GM03348 (cell line): Measurements from ENCODE around the gene TIMM22.
"Not testable (repeated sequence)": the region's sequence is repeated elsewhere in the genome, so short reads cannot be mapped to it uniquely, and the experiment has no call there.

Experiments used
- DNase-seq: peaks from one replicate; pipeline ENCODE4 v3.0.0; 2012; ENCODE audit warnings: low spot score

Gene TIMM22

GRCh38 chr17:996554-997344 lies at the start of gene TIMM22:
TIMM22 (plus strand) TSS chr17:997129; CDS start chr17:997143, 14 bp downstream.
- DNase-seq: peak; percentile 97

DNA sequence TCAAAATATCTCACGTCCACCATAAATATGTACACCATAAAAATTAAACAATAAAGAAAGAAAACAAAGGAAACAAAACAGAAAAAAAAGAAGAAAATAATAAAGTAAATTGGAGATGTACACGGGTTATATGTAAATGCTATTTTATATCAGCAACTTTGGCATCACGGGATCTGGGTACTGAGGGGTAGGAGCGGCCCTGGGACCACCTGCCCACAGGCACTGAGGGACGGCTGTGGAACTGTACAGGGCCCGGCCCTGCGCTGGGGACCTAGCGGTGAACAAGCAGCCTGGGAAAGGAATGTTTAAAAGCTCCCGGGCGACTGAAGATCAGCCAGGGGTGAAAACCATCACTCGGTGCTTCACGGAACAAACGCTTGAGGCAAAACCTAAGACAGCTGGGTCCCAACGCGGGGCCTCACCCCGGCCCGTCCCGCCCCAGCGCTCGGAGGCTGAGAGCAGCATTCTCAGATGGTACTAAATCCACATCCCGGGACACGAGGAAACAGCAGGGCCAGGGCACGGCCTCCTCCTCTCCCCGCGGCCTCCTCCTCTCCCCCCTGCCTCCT lies 48.6 kb upstream of the TIMM22 start:
- no peak for DNase-seq

DNA sequence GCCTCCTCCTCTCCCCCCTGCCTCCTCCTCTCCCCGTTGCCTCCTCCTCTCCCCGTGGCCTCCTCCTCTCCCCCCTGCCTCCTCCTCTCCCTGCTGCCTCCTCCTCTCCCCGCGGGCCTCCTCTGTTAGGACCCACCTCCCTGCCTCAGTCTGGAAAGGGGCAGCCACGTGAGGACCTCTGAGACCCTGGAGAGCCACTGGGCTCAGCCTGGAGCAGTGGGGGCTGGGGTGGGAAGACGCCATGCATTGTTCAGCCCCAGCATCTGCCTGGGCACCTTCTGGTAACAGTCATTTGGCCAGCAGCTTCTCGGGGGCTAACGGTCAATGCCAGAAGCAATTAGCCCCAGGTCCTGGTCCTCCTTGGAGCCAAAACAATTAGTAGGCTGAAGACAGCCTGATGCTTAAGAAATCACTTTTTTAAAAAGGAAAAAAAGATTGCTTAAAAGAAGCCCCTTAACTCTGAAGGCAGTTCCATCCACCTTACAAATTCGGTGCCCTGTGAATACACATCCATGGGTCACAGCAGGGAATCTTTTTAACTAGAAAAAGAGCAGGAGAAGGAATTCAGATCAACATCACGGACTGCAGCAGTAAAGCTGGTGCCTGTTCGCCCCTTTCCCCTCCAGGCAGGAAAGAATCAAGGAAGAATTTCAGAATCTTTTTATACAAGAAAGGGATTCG lies 47.2 kb upstream of the TIMM22 start:
- DNase-seq: no peak

DNA sequence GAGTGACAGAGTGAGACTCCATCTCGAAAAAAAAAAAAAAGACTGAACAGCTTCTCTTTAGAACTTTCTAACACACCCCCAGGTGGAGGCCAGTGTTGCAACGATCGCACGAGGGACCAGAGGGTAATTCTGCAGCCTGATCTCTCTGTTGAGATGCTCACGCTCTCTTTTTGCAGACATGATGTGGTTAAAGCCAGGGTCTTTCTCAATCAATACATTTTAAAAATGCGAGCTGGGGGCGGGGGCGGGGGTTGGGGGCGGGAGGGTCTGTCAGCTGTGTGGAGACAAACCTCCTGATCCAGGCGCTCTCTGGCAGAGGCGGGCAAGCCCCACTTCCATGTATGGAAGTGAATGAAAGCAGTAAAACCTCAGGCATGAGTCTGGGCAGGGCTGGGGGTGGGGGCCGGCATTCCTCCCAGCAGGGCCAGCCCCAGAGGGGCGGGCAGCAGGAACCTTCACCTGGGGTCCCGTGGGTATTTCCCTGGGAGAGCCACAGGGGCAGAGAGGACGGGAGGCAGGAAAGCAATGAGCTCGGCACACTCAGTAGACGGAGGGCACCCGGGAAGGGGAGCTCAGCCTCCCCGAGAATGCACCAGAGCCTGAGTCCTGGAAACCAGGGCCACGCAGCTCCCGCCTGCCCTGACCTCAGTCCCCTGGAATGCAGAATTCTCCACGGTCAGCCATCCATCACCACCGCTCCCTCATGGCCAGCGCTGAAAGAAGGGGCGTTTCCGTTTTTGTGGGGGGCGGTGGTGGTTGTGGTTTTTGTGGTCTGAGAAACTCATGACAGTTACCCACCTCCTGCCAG lies 45.4 kb upstream of the TIMM22 start:
- DNase-seq: peak; percentile 91

DNA sequence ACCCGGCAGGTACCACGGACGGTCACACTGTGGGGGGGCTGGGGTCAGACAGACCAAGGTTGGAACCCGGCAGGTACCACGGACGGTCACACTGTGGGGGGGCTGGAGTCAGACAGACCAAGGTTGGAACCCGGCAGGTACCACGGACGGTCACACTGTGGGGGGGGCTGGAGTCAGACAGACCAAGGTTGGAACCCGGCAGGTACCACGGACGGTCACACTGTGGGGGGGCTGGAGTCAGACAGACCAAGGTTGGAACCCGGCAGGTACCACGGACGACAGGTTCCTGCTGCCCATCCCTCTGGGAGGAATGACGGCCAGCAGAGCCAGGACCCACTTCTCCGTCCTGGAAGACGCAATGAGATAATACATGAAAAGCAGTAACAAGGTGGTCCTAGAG lies 44.3 kb upstream of the TIMM22 start:
- not testable (repeated sequence) for DNase-seq

DNA sequence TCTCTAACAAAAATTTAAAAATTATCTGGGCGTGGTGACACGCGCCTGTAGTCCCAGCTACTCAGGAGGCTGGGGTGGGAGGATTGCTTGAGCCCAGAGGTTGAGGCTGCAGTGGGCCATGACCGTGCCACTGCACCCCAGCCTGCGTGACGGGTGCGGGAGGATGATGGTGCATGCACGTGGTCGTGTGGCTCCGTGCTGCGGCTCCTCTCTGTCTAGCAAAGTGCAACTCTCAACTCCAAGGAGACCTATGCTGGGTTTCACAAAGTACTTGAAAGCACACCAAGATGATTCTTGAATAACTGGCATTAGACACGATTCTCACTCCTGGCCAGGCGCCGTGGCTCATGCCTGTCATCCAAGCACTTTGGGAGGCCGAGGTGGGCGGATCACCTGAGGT lies 43.2 kb upstream of the TIMM22 start:
- no peak for DNase-seq

DNA sequence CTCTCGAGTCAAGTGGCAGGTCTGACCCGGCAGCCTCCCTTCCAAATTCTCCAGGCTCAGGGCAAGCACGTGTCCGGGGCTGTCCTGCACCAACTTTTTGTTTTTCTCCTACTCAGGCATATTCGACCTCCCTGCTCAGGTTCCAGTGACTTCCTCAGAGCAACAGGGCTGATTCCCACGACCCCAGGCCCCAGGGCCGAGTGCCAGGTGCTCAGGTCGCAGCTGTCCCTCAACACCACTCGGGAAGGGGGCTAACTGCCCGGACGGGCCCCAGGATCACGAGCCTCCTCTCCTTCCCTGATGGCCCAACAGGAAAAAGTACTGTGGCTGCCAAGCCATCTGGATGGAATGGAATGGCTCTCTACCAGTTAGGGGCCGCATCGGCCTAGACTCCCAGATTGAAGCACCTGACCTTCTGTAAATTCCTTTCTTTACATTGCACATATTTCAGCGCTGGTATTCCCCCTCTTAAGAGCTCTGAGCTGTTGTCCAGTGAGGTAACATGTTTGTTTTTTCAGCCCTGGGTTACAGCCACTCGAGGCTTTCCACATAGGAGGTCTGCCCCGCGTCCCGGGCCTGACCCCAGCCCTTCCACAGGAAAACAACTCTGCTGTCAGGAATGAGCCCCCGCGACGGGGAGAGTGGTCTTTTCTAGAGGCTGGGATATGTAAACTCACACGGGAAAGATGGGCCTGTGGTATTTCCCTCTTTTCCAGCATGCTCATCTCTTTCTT lies 42.3 kb upstream of the TIMM22 start:
- DNase-seq: no peak

GRCh38 chr17:956905-957304 lies 40.0 kb upstream of the TIMM22 start:
- DNase-seq: no peak

DNA sequence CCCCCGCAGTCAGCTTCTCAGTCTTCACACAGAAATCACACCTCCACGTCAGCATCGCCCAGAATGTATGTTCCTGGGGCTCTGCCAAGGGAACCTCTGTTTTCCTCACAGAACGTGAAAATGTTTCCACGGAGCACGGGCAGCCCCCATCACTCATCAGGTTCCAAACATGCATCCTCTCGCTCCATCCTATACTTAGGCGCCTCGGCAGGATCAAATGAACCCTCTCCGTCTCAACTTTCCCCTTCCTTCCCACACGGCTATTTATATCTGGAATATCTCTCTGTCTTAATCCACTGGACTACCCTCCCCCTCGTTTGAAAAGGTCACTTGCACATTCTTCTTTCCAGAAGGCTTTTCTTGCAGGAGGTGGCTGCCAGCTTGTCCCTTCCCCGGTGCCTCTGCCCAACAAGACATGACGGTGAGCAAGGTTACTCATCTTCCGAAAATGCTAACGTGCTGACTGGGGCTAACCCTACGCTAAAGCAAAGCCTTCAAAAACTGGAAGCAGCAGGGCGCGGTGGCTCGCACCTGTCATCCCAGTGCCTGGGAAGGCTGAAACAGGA lies 39.0 kb upstream of the TIMM22 start:
- DNase-seq: no peak

GRCh38 chr17:958712-959451 lies 38.0 kb upstream of the TIMM22 start:
- DNase-seq: no peak

- no peak for DNase-seq
Observed at GRCh38 chr17:962166-962565, 34.8 kb upstream of the TIMM22 start.

GRCh38 chr17:962670-963069 lies 34.3 kb upstream of the TIMM22 start:
- DNase-seq: no peak

DNA sequence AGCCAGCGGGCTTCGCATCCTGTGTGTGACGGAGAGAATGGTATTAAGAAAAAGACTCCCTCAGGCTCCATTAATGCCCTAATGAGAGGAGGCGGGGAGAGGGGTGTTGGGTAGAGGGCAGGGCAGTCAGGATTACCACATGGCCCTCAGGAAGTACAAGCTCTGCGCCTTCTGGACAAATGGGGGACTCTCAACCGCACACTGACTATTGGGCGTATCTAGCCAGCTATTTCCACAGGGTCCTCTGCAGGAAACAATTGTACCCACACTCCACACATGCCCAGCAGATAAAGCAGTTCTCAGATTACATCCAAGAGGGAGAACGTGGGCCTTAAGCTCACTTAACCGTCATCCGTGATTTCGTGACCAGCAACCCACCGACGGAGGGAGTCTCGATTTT lies 32.1 kb upstream of the TIMM22 start:
- DNase-seq: no peak

- DNase-seq: no peak
Observed at GRCh38 chr17:965311-965989, 31.5 kb upstream of the TIMM22 start.

GRCh38 chr17:967122-967521 lies 29.8 kb upstream of the TIMM22 start:
- DNase-seq: no peak

DNA sequence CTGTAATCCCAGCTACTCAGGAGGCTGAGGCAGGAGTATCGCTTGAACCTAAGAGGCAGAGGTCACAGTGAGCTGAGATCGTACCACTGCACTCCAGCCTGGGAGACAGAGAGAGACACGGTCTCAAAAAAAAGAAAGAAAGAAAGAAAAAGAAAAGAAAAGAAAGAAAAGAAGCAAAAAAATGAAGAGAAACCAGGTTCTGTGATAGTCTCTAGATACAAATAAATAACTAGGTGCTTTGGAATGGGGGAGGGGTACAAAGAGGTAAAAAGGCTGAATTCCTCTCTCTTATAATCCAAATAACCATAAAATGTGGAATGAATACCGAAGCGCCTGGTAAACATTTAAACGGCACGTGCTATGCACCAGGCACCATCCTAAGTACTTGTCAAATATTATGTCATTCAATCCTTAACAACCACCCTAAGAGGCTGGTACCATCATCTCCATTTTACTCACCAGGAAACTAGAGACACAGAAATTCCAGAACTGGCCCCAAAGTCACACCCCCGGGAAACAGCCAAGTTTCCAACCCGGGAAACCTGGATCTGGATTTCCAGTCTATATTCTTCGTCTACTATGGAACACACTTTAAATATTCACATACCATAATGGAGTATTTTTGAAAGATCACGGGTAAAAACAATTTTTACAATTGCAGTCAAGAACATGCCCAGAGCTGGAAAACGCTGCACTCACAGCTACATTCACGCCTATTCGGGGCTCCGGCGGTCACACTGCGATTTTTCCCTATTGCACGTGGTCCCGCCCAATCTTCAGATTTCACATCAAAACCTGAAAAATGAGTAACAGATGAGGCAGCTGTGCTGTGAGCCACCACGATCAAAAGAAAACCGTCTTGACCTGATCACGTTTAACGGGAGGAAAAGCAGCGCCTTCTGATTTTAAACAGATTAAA lies 27.9 kb upstream of the TIMM22 start:
- DNase-seq: peak; percentile 46

GRCh38 chr17:969811-970355 lies 27.0 kb upstream of the TIMM22 start:
- DNase-seq: no peak

- DNase-seq: no peak
Observed at GRCh38 chr17:970364-970763, 26.6 kb upstream of the TIMM22 start.

DNA sequence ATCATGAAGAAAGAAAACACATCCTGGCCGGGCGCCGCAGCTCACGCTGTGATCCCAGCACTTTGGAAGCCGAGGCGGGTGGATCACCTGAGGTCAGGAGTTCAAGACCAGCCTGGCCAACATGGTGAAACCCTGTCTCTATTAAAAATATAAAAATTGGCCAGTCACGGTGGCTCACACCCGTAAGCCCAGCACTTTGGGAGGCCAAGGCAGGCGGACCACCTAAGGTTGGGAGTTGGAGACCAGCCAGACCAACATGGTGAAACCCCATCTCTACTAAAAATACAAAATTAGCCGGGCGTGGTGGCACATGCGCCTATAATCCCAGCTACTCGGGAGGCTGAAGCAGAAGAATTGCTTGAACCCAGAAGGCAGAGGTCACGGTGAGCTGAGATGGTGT lies 25.1 kb upstream of the TIMM22 start:
- DNase-seq: not testable (repeated sequence)
